VCaP (cell line): ENCODE measurements around the gene JMJD1C.

Experiments
- H3K27ac ChIP-seq: fragments of 450-650 bp; 2 replicates; pipeline ENCODE4 v1.5.1; 2017
- CTCF ChIP-seq: fragments of 450-650 bp; conservative IDR thresholded peaks from 2 replicates; pipeline ENCODE4 v1.5.1; 2017; ENCODE audit warnings: mild to moderate bottlenecking, moderate library complexity

Gene JMJD1C

GRCh38 chr10:63253040-63253439, 212.7 kb downstream of the JMJD1C start:
- no peak overlapping the region for H3K27ac ChIP-seq
- no peak for TF ChIP-seq CTCF

- TF ChIP-seq CTCF: no peak
- no peak overlapping the region for H3K27ac ChIP-seq
These were observed 213.5 kb downstream of the JMJD1C start for GRCh38 chr10:63252095-63252762.

GRCh38 chr10:63250032-63250431, 215.7 kb downstream of the JMJD1C start:
- TF ChIP-seq CTCF: no peak
- no peak overlapping the region for H3K27ac ChIP-seq

GRCh38 chr10:63247771-63248170, 218.0 kb downstream of the JMJD1C start:
- H3K27ac ChIP-seq: no peak overlapping the region
- TF ChIP-seq CTCF: no peak

GRCh38 chr10:63246356-63246755, 219.4 kb downstream of the JMJD1C start:
- no peak for TF ChIP-seq CTCF
- H3K27ac ChIP-seq: no peak overlapping the region

GRCh38 chr10:63241841-63242281, 223.9 kb downstream of the JMJD1C start:
- no peak for TF ChIP-seq CTCF
- no peak overlapping the region for H3K27ac ChIP-seq

GRCh38 chr10:63240807-63241206, 225.0 kb downstream of the JMJD1C start:
- no peak overlapping the region for H3K27ac ChIP-seq
- TF ChIP-seq CTCF: no peak
